Progenitor cell of endocrine pancreas (in vitro differentiated cells): Measurements from ENCODE around the gene GORASP1. TPM values are rescaled to one million over a fixed set of nuclear protein-coding genes. Genes with fewer than 3 reads are reported as not detected.

Source experiments
- DNase-seq: peaks from one replicate; pipeline ENCODE4 v3.0.0; 2021; ENCODE audit warnings: low spot score; ENCODE audit not compliant: unreplicated experiment
- H3K27ac Mint-ChIP-seq: 2 replicates; pipeline ENCODE4 v1.8.0; 2021; ENCODE audit warnings: mild to moderate bottlenecking, moderate library complexity, mixed read lengths
- H3K27me3 Mint-ChIP-seq: 2 replicates; pipeline ENCODE4 v1.8.0; 2021; ENCODE audit warnings: mixed read lengths
- H3K36me3 Mint-ChIP-seq: 2 replicates; pipeline ENCODE4 v1.8.0; 2022; ENCODE audit warnings: mixed read lengths; ENCODE audit not compliant: insufficient read depth
- H3K4me1 Mint-ChIP-seq: 2 replicates; pipeline ENCODE4 v1.8.0; 2021; ENCODE audit warnings: low read depth, mixed read lengths
- H3K4me3 Mint-ChIP-seq: 2 replicates; pipeline ENCODE4 v1.8.0; 2021; ENCODE audit warnings: low read depth, mild to moderate bottlenecking, moderate library complexity, mixed read lengths
- H3K9me3 Mint-ChIP-seq: 2 replicates; pipeline ENCODE4 v1.8.0; 2021; ENCODE audit warnings: low read depth, mixed read lengths
- CTCF ChIP-seq: fragments of 200-600 bp; sonication (generic); IDR thresholded peaks from one replicate; pipeline ENCODE4 v1.5.0; 2021; ENCODE audit warnings: antibody characterized with exemption, mild to moderate bottlenecking; ENCODE audit not compliant: unreplicated experiment
- total RNA-seq: library from RNA; stranded (reverse); gene quantifications from 2 replicates; pipeline ENCODE4 v1.2.1, GENCODE V29; 2021

Gene GORASP1
- total RNA-seq, 1 donor from 2014 or later: 72.8 TPM

- no peaks in the 10 kb centered on the region for H3K36me3 Mint-ChIP-seq
- peaks cover 77% of the 10 kb centered on the region for H3K4me1 Mint-ChIP-seq
- no peaks in the 10 kb centered on the region for H3K27me3 Mint-ChIP-seq
- DNase-seq: no peak
- peak overlapping the region; percentile 95 for H3K27ac Mint-ChIP-seq
- H3K9me3 Mint-ChIP-seq: no peaks in the 10 kb centered on the region
- no peak for TF ChIP-seq CTCF
- H3K4me3 Mint-ChIP-seq: peak overlapping the region; percentile 83
Measured at GRCh38 chr3:39150803-39151631, 43.6 kb upstream of the GORASP1 start.

- Mint-ChIP-seq H3K27ac (peak overlapping the region; percentile 95), H3K36me3 (no peaks in the 10 kb centered on the region), H3K4me3 (peak overlapping the region; percentile 83), H3K9me3 (no peaks in the 10 kb centered on the region), H3K27me3 (no peaks in the 10 kb centered on the region), H3K4me1 (peaks cover 72% of the 10 kb centered on the region)
- DNase-seq: no peak
- no peak for TF ChIP-seq CTCF
Measured at GRCh38 chr3:39150148-39150802, 42.8 kb upstream of the GORASP1 start.

GRCh38 chr3:39149498-39150147, 42.2 kb upstream of the GORASP1 start:
- peak overlapping the region; percentile 77 for H3K27ac Mint-ChIP-seq
- DNase-seq: no peak
- no peak overlapping the region for H3K4me3 Mint-ChIP-seq
- no peaks in the 10 kb centered on the region for H3K27me3 Mint-ChIP-seq
- H3K9me3 Mint-ChIP-seq: no peaks in the 10 kb centered on the region
- H3K4me1 Mint-ChIP-seq: peaks cover 67% of the 10 kb centered on the region
- peaks cover under 1% of the 10 kb centered on the region for H3K36me3 Mint-ChIP-seq
- TF ChIP-seq CTCF: no peak

GRCh38 chr3:39149059-39149455, 41.6 kb upstream of the GORASP1 start:
- Mint-ChIP-seq H3K27ac (peak overlapping the region; percentile 59), H3K4me3 (no peak overlapping the region), H3K27me3 (no peaks in the 10 kb centered on the region), H3K9me3 (no peaks in the 10 kb centered on the region), H3K4me1 (peaks cover 62% of the 10 kb centered on the region), H3K36me3 (peaks cover 3% of the 10 kb centered on the region)
- TF ChIP-seq CTCF: no peak
- DNase-seq: no peak

- Mint-ChIP-seq H3K4me3 (no peak overlapping the region), H3K27ac (peak overlapping the region; percentile 59), H3K36me3 (peaks cover 3% of the 10 kb centered on the region), H3K4me1 (peaks cover 62% of the 10 kb centered on the region), H3K9me3 (no peaks in the 10 kb centered on the region), H3K27me3 (no peaks in the 10 kb centered on the region)
- no peak for TF ChIP-seq CTCF
- no peak for DNase-seq
Measured at GRCh38 chr3:39148435-39149058, 41.1 kb upstream of the GORASP1 start.
